NCI-H226 (cell line): ENCODE results near the gene ABCC2.
"Not testable (repeated sequence)": the region's sequence is repeated elsewhere in the genome, so short reads cannot be mapped to it uniquely, and the experiment has no call there.

ENCODE experiments used
- DNase-seq: peaks from one replicate; pipeline ENCODE4 v3.0.0-alpha.2; 2015

ABCC2 gene

GRCh38 chr10:99812177-99812576, 29.7 kb downstream of the ABCC2 start:
- no peak for DNase-seq

GRCh38 chr10:99814143-99814542, 31.7 kb downstream of the ABCC2 start:
- DNase-seq = no peak

- no peak for DNase-seq
Measured at GRCh38 chr10:99815621-99816020, 33.2 kb downstream of the ABCC2 start.

- no peak for DNase-seq
Measured at GRCh38 chr10:99827936-99828335, 45.5 kb downstream of the ABCC2 start.

- DNase-seq = no peak
Measured at GRCh38 chr10:99828464-99828863, 46.0 kb downstream of the ABCC2 start.

- DNase-seq = no peak
Measured at GRCh38 chr10:99832439-99832838, 50.0 kb downstream of the ABCC2 start.

- DNase-seq = peak; percentile 78
Measured at GRCh38 chr10:99834410-99834809, 52.0 kb downstream of the ABCC2 start.

GRCh38 chr10:99835947-99836346, 53.5 kb downstream of the ABCC2 start:
- no peak for DNase-seq

GRCh38 chr10:99836711-99837110, 54.3 kb downstream of the ABCC2 start:
- no peak for DNase-seq

- not testable (repeated sequence) for DNase-seq
Measured at GRCh38 chr10:99840859-99841258, 58.4 kb downstream of the ABCC2 start.

- DNase-seq = no peak
Measured at GRCh38 chr10:99841746-99842145, 59.3 kb downstream of the ABCC2 start.

- no peak for DNase-seq
Measured at GRCh38 chr10:99843310-99843709, 60.9 kb downstream of the ABCC2 start.

- no peak for DNase-seq
Measured at GRCh38 chr10:99844433-99844955, 62.1 kb downstream of the ABCC2 start.

- peak; percentile 80 for DNase-seq
Measured at GRCh38 chr10:99845837-99846382, 63.5 kb downstream of the ABCC2 start.

GRCh38 chr10:99849057-99849456, 66.6 kb downstream of the ABCC2 start:
- DNase-seq = no peak

GRCh38 chr10:99849536-99849935, 67.1 kb downstream of the ABCC2 start:
- no peak for DNase-seq

- no peak for DNase-seq
Measured at GRCh38 chr10:99850021-99850766, 67.8 kb downstream of the ABCC2 start.

- DNase-seq = no peak
Measured at GRCh38 chr10:99850767-99851340, 68.4 kb downstream of the ABCC2 start.

- DNase-seq = no peak
Measured at GRCh38 chr10:99851825-99852224, 69.4 kb downstream of the ABCC2 start.

GRCh38 chr10:99852481-99853213, 70.2 kb downstream of the ABCC2 start:
- DNase-seq = peak; percentile 49

GRCh38 chr10:99853655-99854054, 71.2 kb downstream of the ABCC2 start:
- DNase-seq = no peak

GRCh38 chr10:99854860-99855259, 72.4 kb downstream of the ABCC2 start:
- DNase-seq = no peak

GRCh38 chr10:99855479-99856071, 73.1 kb downstream of the ABCC2 start:
- no peak for DNase-seq
